HCT116 (cell line): ENCODE data around the gene SYNPO2L.

Experiments
- CBX3 ChIP-seq: IDR thresholded peaks from 2 replicates; pipeline ENCODE4 v1.6.1; 2012; ENCODE audit warnings: low read depth
- EZH2phosphoT487 ChIP-seq: fragments of 200-600 bp; IDR thresholded peaks from 2 replicates; pipeline ENCODE4 v1.6.1; 2018; ENCODE audit warnings: antibody characterized with exemption, borderline replicate concordance
- FOSL1 ChIP-seq: IDR thresholded peaks from 2 replicates; pipeline ENCODE4 v1.6.1; 2012; ENCODE audit warnings: low read depth
- JUND ChIP-seq: IDR thresholded peaks from 2 replicates; pipeline ENCODE4 v1.6.1; 2012
- POLR2A ChIP-seq: IDR thresholded peaks from 2 replicates; pipeline ENCODE4 v1.7.0; 2011; ENCODE audit warnings: borderline replicate concordance; ENCODE audit not compliant: insufficient read depth, insufficient read length; ENCODE audit errors: extremely low read depth
- POLR2AphosphoS5 ChIP-seq: IDR thresholded peaks from 2 replicates; pipeline ENCODE4 v1.6.1; 2011; ENCODE audit warnings: mild to moderate bottlenecking, low read depth, low read length, moderate library complexity
- SRF ChIP-seq: IDR thresholded peaks from 2 replicates; pipeline ENCODE4 v1.6.1; 2012; ENCODE audit warnings: low read depth
- YY1 ChIP-seq: IDR thresholded peaks from 2 replicates; pipeline ENCODE4 v1.6.1; 2011; ENCODE audit warnings: low read length, low read depth, moderate library complexity, mild to moderate bottlenecking; ENCODE audit not compliant: insufficient replicate concordance; ENCODE audit errors: extremely low read depth
- TF ChIP-seq, protein P1 (sequence below), 3 experiments: fragments of 200-600 bp in 1 of 3; sonication (generic) in 1 of 3; IDR thresholded peaks in 2 of 3; conservative IDR thresholded peaks in 1 of 3; 2 replicates each; pipeline ENCODE4 v1.5.1; 2012 to 2017; ENCODE audit warnings: low read depth in 2 of 3, low read length in 2 of 3, antibody characterized with exemption in 1 of 3, borderline replicate concordance in 1 of 3, control low read depth in 1 of 3, mild to moderate bottlenecking in 1 of 3, mixed read lengths in 1 of 3, mixed run types in 1 of 3, moderate library complexity in 1 of 3; ENCODE audit not compliant: insufficient read depth in 1 of 3
- TF ChIP-seq, protein P2 (sequence below): IDR thresholded peaks from 2 replicates; pipeline ENCODE4 v1.6.1; 2012
- TF ChIP-seq, protein P3 (sequence below): IDR thresholded peaks from 2 replicates; pipeline ENCODE4 v1.6.1; 2012; ENCODE audit warnings: low read depth

DNA sequence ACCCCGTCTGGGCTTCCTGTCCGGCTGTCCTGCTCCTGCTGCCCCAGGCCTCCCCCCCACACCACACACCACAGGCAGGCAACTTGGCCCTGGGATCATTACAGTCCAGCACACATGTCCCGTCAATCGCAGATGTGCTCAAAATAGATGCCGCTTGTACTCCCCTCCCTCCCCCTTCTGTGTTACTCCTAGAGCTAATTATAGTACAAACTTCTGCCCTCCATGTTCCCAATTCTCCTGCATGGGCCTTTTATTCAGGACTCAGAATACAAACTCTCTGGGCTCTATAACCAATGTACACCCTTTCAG, at the start of gene SYNPO2L:
- TF ChIP-seq POLR2A: no peak
- TF ChIP-seq, protein P1, sequence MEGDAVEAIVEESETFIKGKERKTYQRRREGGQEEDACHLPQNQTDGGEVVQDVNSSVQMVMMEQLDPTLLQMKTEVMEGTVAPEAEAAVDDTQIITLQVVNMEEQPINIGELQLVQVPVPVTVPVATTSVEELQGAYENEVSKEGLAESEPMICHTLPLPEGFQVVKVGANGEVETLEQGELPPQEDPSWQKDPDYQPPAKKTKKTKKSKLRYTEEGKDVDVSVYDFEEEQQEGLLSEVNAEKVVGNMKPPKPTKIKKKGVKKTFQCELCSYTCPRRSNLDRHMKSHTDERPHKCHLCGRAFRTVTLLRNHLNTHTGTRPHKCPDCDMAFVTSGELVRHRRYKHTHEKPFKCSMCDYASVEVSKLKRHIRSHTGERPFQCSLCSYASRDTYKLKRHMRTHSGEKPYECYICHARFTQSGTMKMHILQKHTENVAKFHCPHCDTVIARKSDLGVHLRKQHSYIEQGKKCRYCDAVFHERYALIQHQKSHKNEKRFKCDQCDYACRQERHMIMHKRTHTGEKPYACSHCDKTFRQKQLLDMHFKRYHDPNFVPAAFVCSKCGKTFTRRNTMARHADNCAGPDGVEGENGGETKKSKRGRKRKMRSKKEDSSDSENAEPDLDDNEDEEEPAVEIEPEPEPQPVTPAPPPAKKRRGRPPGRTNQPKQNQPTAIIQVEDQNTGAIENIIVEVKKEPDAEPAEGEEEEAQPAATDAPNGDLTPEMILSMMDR (IDR thresholded peaks at IDR 0.05 in 2 of 3, conservative IDR thresholded peaks at IDR 0.05 in 1 of 3; ENCODE audit: borderline replicate concordance in 1 of 3, insufficient read depth in 1 of 3, low read depth in 2 of 3, low read length in 2 of 3): no peak
- no peak for TF ChIP-seq POLR2AphosphoS5
- TF ChIP-seq, protein P2, sequence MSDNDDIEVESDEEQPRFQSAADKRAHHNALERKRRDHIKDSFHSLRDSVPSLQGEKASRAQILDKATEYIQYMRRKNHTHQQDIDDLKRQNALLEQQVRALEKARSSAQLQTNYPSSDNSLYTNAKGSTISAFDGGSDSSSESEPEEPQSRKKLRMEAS: no peak
- TF ChIP-seq, protein P3, sequence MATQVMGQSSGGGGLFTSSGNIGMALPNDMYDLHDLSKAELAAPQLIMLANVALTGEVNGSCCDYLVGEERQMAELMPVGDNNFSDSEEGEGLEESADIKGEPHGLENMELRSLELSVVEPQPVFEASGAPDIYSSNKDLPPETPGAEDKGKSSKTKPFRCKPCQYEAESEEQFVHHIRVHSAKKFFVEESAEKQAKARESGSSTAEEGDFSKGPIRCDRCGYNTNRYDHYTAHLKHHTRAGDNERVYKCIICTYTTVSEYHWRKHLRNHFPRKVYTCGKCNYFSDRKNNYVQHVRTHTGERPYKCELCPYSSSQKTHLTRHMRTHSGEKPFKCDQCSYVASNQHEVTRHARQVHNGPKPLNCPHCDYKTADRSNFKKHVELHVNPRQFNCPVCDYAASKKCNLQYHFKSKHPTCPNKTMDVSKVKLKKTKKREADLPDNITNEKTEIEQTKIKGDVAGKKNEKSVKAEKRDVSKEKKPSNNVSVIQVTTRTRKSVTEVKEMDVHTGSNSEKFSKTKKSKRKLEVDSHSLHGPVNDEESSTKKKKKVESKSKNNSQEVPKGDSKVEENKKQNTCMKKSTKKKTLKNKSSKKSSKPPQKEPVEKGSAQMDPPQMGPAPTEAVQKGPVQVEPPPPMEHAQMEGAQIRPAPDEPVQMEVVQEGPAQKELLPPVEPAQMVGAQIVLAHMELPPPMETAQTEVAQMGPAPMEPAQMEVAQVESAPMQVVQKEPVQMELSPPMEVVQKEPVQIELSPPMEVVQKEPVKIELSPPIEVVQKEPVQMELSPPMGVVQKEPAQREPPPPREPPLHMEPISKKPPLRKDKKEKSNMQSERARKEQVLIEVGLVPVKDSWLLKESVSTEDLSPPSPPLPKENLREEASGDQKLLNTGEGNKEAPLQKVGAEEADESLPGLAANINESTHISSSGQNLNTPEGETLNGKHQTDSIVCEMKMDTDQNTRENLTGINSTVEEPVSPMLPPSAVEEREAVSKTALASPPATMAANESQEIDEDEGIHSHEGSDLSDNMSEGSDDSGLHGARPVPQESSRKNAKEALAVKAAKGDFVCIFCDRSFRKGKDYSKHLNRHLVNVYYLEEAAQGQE: no peak
- TF ChIP-seq EZH2phosphoT487: no peak
- no peak for TF ChIP-seq YY1
- TF ChIP-seq FOSL1: no peak
- no peak for TF ChIP-seq CBX3
- TF ChIP-seq SRF: no peak
- no peak for TF ChIP-seq JUND
